Measurements from ENCODE around the gene MYL2. TPM values are rescaled to one million over a fixed set of nuclear protein-coding genes. Genes with fewer than 3 reads are reported as not detected.

Gene MYL2
- total RNA-seq, 1 donor from 2014 or later = not detected

GRCh38 chr12:110912263-110912662 lies 8.1 kb downstream of the MYL2 start:
- DNase-seq (ENCODE audit: low spot score in 2 of 2, unreplicated experiment in 2 of 2) = no peak
- Mint-ChIP-seq H3K9me3 (no peaks in the 10 kb centered on the region), H3K36me3 (no peaks in the 10 kb centered on the region), H3K4me3 (no peak overlapping the region), H3K27me3 (ENCODE audit: low read depth) (no peaks in the 10 kb centered on the region), H3K4me1 (no peaks in the 10 kb centered on the region), H3K27ac (no peak overlapping the region)
- TF ChIP-seq CTCF (IDR thresholded peaks at IDR 0.05; ENCODE audit: unreplicated experiment) = no peak

- TF ChIP-seq CTCF (IDR thresholded peaks at IDR 0.05; ENCODE audit: unreplicated experiment) = no peak
- H3K27me3 Mint-ChIP-seq (ENCODE audit: low read depth) = peaks cover 3% of the 10 kb centered on the region
- no peaks in the 10 kb centered on the region for H3K36me3 Mint-ChIP-seq
- H3K4me1 Mint-ChIP-seq = no peaks in the 10 kb centered on the region
- H3K27ac Mint-ChIP-seq = no peak overlapping the region
- H3K4me3 Mint-ChIP-seq = no peak overlapping the region
- no peak for DNase-seq (ENCODE audit: low spot score in 2 of 2, unreplicated experiment in 2 of 2)
- no peaks in the 10 kb centered on the region for H3K9me3 Mint-ChIP-seq
Measured at GRCh38 chr12:110908377-110909152, 11.8 kb downstream of the MYL2 start.

- no peak overlapping the region for H3K4me3 Mint-ChIP-seq
- no peak overlapping the region for H3K27ac Mint-ChIP-seq
- H3K27me3 Mint-ChIP-seq (ENCODE audit: low read depth) = peaks cover 5% of the 10 kb centered on the region
- DNase-seq (ENCODE audit: low spot score in 2 of 2, unreplicated experiment in 2 of 2) = no peak
- no peaks in the 10 kb centered on the region for H3K4me1 Mint-ChIP-seq
- no peaks in the 10 kb centered on the region for H3K9me3 Mint-ChIP-seq
- no peaks in the 10 kb centered on the region for H3K36me3 Mint-ChIP-seq
- TF ChIP-seq CTCF (IDR thresholded peaks at IDR 0.05; ENCODE audit: unreplicated experiment) = no peak
Measured at GRCh38 chr12:110907583-110907982, 12.8 kb downstream of the MYL2 start.

GRCh38 chr12:110906985-110907384 lies 13.4 kb downstream of the MYL2 start:
- no peak for TF ChIP-seq CTCF (IDR thresholded peaks at IDR 0.05; ENCODE audit: unreplicated experiment)
- Mint-ChIP-seq H3K4me3 (no peak overlapping the region), H3K27me3 (ENCODE audit: low read depth) (peaks cover 7% of the 10 kb centered on the region), H3K27ac (no peak overlapping the region), H3K36me3 (no peaks in the 10 kb centered on the region), H3K4me1 (no peaks in the 10 kb centered on the region), H3K9me3 (no peaks in the 10 kb centered on the region)
- DNase-seq (ENCODE audit: low spot score in 2 of 2, unreplicated experiment in 2 of 2) = no peak

- no peaks in the 10 kb centered on the region for H3K4me1 Mint-ChIP-seq
Measured at GRCh38 chr12:110906516-110906915, 13.9 kb downstream of the MYL2 start.

More at GRCh38 chr12:110906516-110906915, 13.9 kb downstream of the MYL2 start:
- Mint-ChIP-seq H3K4me3 (no peak overlapping the region), H3K36me3 (no peaks in the 10 kb centered on the region), H3K27me3 (ENCODE audit: low read depth) (peaks cover 7% of the 10 kb centered on the region), H3K9me3 (no peaks in the 10 kb centered on the region), H3K27ac (no peak overlapping the region)
- TF ChIP-seq CTCF (IDR thresholded peaks at IDR 0.05; ENCODE audit: unreplicated experiment) = no peak
- no peak for DNase-seq (ENCODE audit: low spot score in 2 of 2, unreplicated experiment in 2 of 2)
